Measurements from ENCODE around the gene HTRA3.

The HTRA3 gene

GRCh38 chr4:8282742-8283141 lies 13.2 kb downstream of the HTRA3 start:
- peak; percentile 20 for DNase-seq

GRCh38 chr4:8283161-8283560 lies 13.6 kb downstream of the HTRA3 start:
- peak; percentile 48 for DNase-seq

GRCh38 chr4:8283631-8284121 lies 14.1 kb downstream of the HTRA3 start:
- DNase-seq: no peak

GRCh38 chr4:8284391-8284790 lies 14.8 kb downstream of the HTRA3 start:
- DNase-seq: no peak

- DNase-seq: peak; percentile 16
Observed at GRCh38 chr4:8285143-8285975, 15.8 kb downstream of the HTRA3 start.

GRCh38 chr4:8285976-8286718 lies 16.6 kb downstream of the HTRA3 start:
- DNase-seq: peak; percentile 17

DNA sequence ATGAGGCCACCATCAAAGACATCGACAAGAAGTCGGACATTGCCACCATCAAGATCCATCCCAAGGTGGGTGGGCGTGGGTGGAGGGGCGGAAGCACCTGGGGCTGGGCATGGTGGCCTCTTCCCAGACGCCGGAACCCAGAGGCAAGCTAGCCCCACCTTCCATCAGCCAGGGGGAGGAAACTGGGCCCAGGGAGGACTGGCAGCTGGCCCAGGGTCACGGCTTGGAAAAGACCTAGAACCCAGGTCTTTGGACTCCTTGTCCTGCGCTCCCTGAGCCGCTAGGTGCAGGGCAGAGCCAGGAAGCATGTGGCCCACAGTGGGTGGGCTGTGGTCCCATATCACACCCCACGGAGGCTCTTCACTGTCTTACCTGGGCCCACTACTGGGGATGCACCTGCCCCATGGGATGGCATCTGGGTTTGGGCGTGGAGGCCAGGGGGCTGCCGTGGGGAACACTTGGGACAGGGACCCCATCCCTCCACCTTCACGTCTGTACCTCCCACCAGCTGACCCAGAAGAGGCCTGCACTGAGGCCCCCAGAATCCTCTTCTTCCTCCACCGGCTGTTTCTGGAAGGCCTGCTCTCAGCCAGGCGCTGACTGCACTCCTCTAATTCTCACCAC lies 17.3 kb downstream of the HTRA3 start:
- peak; percentile 10 for DNase-seq

- peak; percentile 14 for DNase-seq
Observed at GRCh38 chr4:8287343-8288280, 18.1 kb downstream of the HTRA3 start.

DNA sequence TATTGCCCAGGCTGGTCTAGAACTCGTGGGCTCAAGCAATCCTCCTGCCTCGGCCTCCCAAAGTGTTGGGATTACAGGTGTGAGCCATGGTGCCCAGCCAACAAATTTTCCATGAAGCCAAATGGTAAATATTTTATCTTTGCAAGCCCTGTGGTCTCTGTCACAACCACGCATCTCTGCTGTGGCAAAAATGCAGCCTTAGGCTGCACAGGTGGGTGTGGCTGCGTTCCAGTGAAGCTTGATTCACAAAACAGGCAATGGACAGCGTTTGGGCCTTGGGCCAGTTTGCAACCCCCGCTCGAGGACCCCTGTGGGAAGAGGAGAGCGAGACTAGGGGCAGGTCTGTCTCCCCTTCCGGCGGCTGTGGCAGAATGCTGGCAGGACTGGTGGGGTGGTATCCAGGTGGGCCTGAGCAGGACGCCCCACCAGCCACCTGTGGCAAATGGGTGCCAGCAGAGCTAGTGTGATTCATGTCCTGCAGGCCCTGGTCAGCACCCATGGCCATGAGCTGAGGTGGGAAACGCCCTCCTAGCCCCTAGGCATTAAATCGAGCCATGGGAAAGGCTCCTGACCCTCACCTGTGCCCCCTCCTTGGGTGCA lies 19.7 kb downstream of the HTRA3 start:
- DNase-seq: peak; percentile 25

DNA sequence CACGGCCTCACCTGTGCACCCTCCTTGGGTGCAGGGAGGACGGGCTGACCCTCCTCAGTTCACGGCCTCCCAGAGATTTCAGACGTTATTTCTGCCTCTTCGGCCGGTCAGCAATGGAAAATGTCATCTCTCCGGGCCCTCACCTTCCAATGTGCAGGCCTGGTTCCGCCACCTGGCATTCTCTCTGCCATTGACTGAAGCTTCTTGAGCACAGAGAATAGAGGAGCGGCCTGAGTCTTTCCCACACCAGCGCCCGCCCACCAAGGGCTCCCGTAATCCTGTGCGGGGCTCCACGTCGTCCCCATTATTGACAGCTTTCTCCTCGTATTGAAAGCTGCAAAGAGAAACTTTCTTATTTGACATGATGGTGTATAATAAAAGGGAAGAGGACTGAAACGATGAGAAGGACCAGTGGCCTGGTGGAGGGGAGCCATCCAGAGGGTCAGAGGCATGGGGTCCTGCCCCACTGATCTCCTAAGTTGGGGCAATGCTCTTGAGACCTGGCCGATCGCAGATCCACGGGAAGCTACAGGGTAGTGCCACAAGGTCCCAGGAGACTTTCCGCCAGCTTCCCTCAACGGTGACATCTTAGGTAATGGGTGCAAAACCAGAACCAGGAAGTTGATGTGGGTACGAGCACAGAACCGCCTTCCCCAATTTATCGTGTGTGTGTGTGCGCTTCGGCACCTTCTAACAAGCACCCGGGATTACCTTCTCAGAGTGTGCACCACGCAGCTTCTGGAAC lies 20.6 kb downstream of the HTRA3 start:
- DNase-seq: peak; percentile 14

- DNase-seq: peak; percentile 16
Observed at GRCh38 chr4:8290701-8290970, 21.1 kb downstream of the HTRA3 start.

GRCh38 chr4:8291036-8291682 lies 21.6 kb downstream of the HTRA3 start:
- DNase-seq: peak; percentile 14

GRCh38 chr4:8291701-8292477 lies 22.3 kb downstream of the HTRA3 start:
- peak; percentile 6 for DNase-seq

DNA sequence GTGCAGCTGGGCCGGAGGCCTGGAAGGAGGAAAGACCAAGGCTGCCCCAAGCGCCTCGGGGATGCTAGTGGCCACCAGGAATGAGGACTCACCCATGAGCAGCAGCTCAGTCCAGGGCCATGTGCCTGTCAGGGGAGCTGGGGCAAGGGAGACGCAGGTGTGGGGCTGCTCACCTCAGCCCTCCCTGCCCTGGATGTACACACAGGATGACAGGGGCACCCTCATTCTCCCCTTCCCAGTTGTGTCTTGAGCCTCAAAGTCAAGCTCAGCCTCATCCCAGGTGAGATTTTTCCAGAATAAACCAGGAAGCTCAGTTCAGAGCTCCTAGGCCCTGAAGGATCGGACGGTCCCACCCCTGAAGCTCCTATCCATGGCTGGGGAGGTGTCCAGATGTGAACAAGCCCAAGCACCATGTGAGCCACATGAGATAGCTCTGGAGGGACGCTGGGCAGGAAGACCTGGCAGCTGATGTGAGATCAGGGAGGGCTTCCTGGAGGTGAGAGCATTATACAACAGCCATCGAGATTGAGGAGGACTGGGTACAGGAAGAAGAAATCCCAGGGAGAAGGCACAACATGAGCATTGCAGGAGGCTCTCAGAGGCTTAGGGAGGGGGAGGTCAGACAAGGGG lies 23.0 kb downstream of the HTRA3 start:
- no peak for DNase-seq

DNA sequence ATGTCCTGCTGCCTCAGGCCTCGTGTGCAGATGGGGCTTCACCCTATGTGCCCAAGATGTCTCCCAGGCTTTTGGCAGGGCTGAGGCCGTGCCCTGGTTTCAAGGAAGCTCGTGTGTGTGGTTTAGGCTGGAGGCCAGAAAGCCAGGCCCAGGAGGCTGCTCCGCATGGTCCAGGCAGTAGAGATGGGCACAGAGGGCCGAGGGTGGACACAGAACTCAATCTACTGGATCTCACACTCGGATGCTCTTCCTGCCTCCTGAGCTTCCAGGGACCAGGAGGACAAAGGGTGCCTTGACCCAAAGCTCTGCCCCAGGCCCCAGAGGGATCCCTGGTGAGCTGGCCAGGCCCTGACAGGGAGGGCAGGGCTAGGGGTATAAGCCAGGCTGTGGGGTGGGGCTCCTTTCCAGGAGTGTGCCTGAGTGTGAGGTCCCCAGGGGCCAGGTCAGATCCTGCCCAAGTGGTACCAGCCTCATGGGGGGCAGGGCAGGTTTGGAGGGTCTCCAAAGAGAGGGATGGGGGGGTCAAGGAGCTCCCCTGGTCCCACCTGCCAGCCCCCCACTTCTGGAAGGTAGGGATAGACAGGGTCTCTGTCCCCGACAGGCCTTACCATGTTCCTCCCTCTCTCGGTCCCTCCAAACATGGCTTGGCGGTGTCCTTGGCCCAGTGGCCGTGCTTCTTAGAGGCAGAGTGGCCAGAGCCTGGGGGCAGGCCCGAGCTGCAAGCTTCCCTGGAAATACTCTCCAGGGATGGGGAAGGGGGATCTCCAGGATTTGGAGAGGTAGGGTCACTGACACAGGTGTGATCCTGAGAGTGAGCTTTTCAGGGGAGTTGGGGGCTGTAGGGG lies 23.8 kb downstream of the HTRA3 start:
- peak; percentile 16 for DNase-seq

GRCh38 chr4:8294036-8294435 lies 24.5 kb downstream of the HTRA3 start:
- DNase-seq: peak; percentile 7

- DNase-seq: no peak
Observed at GRCh38 chr4:8294775-8295174, 25.2 kb downstream of the HTRA3 start.

- peak; percentile 12 for DNase-seq
Observed at GRCh38 chr4:8295471-8295870, 25.9 kb downstream of the HTRA3 start.

DNA sequence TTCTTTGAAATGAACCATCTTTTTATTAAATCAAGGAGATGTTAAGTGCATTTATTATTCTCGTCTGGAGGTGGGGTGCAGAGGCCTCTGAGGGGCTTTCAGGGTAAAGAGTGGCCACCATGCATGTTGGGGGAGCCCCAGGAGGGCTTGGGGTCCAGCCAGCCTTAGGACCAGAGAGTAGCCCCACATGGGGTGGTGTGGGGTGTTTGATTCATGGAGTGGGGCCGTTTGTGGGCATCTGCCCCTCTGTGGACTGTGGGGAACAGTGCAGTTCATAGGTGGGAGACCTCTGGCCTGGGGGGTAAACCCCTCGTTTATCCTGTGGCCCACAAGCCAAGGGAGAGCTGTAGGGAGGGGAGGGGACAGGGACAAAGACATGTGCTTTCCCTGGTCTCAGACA lies 26.9 kb downstream of the HTRA3 start:
- peak; percentile 11 for DNase-seq
